Activated CD4-positive, CD25-positive, alpha-beta regulatory T cell treated with anti-CD3 and anti-CD28 coated beads, Interleukin-2, amount 50 U/mL, for 24 hours (primary cell): ENCODE results near the gene ZNF208.
A peak's percentile ranks its signal among the peaks of the same experiment; 100 is the strongest.
"Not testable (repeated sequence)": the region's sequence is repeated elsewhere in the genome, so short reads cannot be mapped to it uniquely, and the experiment has no call there.

Experiments
- ATAC-seq, 2 donors: fragments of 150-1000 bp; cut with Tn5 transposase; one replicate each; pipeline ENCODE4 v1.10.0; 2021; ENCODE audit warnings: mild to moderate bottlenecking in 1 of 2, moderate library complexity in 1 of 2

ZNF208 gene

GRCh38 chr19:22010437-22011143 lies at the start of gene ZNF208:
TSS of gene ZNF208 (minus strand) at chr19:22010943. CDS start at chr19:22010794, 149 bp downstream.
- peak; percentile 83 to 89 for ATAC-seq

GRCh38 chr19:22052644-22053013 lies 41.9 kb upstream of the ZNF208 start:
- peak; percentile 33 to 36 for ATAC-seq

DNA sequence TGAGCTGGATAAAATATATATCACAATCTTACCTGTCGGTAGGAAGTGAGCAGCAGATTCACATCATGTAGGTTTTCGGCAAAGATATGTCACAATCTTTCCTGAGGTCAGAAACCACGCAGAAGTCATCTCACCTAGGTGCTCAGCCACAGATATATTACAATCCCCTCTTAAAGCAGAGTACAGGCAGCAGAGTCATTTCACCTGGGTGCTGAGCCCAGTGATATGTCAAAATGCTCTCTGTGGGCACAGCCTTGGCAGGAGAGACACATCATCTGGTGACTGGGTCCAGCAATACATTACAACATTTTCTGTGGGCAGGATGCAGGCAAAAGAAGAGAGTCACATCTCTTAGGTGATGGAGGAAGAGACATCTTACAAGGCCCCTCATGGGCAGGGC lies 30.4 kb upstream of the ZNF208 start:
- not testable (repeated sequence) for ATAC-seq

DNA sequence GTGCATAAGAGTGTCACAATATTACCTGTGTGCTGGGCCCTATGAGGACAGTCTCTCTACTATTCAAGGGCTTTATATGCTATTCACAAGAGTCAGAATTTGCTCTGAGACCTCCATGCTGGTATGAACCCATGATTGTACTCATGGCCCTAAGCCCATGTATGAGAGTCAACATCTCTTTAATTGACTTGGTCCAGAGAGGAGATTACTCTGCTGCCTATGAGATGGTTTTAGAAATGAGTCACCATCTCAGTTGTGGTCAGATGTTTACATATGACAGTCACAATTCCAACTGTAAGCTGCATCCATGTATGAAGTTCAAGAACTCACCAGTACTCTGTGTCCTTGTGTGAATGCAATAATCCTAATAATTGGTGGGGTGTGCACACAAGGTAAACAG lies 19.9 kb upstream of the ZNF208 start:
- no peak for ATAC-seq

- no peak for ATAC-seq
Measured at GRCh38 chr19:22026687-22027086, 15.9 kb upstream of the ZNF208 start.

- ATAC-seq = not testable (repeated sequence)
Measured at GRCh38 chr19:22025539-22025938, 14.8 kb upstream of the ZNF208 start.

DNA sequence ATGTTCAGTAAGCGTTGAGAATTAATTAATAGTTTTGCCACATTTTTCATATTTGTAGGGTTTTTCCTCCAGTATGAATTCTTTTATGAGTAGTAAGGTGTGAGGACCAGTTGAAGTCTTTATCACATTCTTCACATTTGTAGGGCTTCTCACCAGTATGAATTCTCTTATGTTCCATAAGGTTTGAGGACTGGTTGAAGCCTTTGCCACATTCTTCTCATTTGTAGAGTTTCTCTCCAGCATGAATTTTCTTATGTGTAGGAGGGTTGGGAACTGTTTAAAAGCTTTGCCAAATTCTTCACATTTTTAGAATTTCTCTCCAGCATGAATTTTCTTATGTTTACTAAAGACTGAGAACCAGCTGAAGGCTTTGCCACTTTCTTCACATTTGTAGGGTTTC lies 40.3 kb downstream of the ZNF208 start:
- ATAC-seq = no peak

DNA sequence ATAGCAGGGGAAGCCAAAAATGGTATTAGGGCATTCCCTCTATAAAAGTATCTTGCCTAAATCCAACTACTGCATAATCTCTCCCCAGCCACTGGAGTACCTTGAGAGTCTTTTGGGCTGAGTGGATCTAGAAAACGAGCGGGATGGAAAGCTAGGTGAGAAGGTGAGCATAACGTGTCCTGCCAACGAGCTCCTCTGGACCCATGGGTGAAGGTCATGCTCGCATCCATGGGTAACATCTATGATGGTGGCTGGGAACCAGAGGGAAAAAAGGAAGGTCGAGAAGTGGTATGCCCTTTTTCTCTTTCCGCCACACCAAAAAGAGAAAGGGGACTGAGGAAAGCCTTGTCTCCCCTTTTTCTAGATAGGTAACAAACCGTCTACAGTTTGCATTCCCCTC lies 63.0 kb downstream of the ZNF208 start:
- no peak for ATAC-seq

DNA sequence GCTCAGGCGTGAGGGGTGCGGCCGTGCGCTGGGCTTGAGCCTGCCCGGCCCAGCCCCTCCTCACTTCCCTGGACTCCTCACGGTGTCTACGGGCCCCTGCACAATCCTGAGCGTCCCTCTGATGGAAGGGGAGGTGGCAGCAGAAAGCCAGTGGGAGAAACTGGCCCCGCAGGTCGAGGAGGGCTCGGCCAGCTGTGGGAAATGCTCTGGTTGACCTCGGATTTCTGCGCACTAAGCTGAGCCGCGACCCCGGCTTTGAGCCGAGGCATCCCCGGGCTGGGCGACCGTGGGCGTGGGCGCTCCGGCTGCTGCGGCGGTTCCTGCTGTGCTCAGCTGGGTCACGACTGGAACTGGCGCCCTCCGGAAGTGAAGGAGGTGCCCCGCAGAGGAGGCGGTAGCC lies 70.1 kb downstream of the ZNF208 start:
- ATAC-seq = no peak

- ATAC-seq = no peak
Measured at GRCh38 chr19:21934593-21934992, 76.2 kb downstream of the ZNF208 start.

DNA sequence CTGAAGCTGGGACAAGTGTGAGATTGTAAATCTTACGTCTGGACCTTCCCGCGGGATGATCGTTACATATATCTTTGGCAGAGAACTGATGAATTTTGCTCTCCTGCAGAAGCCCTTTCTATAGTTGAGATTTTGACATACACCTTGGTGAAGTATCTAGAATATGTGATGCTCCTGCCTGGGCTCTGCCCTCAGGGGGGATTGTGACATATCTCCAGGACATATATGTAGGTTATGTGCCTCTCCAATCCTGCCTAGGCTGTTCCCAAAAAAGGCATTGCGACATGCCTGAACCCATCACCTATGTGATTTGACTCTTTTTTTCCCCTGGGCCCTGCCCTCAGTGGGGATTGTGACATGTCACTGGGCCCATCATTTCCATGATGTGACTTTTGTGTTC lies 76.6 kb downstream of the ZNF208 start:
- ATAC-seq = no peak

- ATAC-seq = no peak
Measured at GRCh38 chr19:21922276-21922675, 88.5 kb downstream of the ZNF208 start.

DNA sequence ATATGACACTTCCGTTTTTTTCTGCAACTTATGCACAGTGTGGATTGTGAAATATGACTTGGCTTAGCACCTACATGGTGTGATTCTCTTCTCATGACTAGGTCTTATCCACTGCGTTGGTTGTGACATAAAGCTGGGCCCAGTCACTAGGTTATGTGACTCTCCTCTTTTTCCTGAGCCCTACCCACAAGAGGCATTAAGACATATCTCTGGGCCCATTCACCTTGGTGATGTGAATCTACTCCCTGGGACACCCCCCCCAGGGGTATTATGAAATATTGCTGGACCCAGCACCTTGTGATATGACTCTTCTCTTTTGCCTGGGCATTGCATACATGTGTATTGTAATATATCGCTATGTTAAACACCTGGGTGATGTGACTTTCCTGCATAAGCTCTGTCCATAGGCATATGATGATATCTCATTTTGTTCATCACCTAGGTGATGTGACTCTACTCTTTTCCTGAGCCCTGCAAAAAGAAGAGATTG lies 89.0 kb downstream of the ZNF208 start:
- no peak for ATAC-seq

DNA sequence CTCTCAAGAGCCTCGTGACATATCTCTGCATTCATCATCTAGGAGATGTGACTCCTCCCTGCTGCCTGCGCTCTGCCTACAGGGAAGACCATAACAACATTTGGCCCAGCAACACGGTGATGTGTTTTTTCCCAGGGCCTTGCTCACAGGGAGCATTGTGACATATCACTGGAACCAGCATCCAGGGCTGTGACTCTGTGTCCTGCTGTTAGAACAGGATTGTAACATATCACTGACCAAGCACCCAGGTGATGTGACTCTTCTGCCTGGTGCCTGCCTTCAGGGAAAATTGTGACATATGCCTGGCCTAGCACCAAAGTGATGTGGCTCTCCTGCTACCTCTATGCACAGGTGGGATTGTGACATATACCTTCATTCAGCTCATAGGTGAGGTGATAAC lies 95.3 kb downstream of the ZNF208 start:
- ATAC-seq = no peak

- no peak for ATAC-seq
Measured at GRCh38 chr19:21912654-21913053, 98.1 kb downstream of the ZNF208 start.

- peak; percentile 49 to 67 for ATAC-seq
Measured at GRCh38 chr19:21910318-21910717, 100.4 kb downstream of the ZNF208 start.

- no peak for ATAC-seq
Measured at GRCh38 chr19:21908066-21908465, 102.7 kb downstream of the ZNF208 start.

- no peak for ATAC-seq
Measured at GRCh38 chr19:21907516-21907915, 103.2 kb downstream of the ZNF208 start.

DNA sequence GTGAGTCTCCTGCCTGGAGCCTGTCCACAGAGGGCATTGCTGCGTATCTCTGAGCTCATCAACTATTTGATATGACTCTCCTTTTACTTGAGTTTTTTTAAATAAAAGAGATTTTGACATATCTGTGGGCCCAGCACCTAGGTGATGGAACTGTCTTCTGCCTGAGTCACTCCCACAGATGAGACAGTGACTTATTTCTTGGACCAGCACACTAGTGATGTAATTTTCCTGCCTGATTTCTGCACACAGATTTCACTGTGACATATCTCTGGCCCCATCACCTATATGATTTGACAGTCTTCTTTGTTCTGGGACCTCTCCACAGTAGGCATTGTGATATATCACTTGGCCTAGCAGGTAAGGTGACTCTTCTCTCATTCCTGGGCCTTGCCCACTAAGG lies 108.2 kb downstream of the ZNF208 start:
- no peak for ATAC-seq

- no peak for ATAC-seq
Measured at GRCh38 chr19:21901861-21902260, 108.9 kb downstream of the ZNF208 start.

GRCh38 chr19:21900401-21900800 lies 110.3 kb downstream of the ZNF208 start:
- ATAC-seq = no peak

GRCh38 chr19:21891086-21891485 lies 119.7 kb downstream of the ZNF208 start:
- ATAC-seq = no peak

GRCh38 chr19:21890017-21890416 lies 120.7 kb downstream of the ZNF208 start:
- ATAC-seq = not testable (repeated sequence)

DNA sequence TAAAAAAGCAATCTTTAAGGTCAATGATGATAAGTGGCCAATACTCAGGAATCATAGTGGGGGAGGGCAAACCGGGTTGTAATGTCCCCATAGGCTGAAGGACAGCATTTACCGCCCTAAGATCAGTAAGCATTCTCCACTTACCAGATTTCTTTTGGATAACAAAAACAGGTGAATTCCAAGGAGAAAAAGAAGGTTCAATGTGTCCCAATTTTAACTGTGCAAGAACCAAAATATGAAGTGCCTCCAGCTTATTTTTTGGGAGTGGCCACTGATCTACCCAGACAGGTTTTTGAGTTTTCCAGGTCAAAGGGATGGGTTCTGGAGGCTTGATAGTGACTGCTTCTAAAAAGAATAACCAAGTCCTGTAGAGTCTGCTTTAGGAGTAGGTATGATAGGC lies 125.2 kb downstream of the ZNF208 start:
- ATAC-seq = not testable (repeated sequence)

DNA sequence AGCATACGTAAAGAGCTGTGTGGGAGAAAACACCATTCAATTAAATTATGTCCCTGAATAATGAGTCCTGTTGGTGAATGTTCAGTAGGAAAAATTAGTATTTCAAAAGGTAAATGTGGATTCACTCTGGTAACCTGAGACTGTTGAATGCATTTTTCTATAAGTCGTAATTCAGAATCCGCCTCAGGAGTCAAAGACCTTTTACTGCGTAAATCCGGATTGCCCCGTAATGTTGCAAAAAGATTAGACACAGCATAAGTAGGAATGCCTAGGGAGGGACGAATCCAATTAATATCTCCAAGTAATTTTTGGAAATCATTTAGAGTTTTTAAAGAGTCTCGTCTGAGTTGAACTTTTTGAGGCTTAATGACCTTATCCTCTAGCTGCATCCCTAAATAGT lies 126.0 kb downstream of the ZNF208 start:
- not testable (repeated sequence) for ATAC-seq
